ENCODE results near the gene TAGLN2. TPM values are rescaled to one million over a fixed set of nuclear protein-coding genes. Genes with fewer than 3 reads are reported as not detected.

Gene TAGLN2
- total and polyA plus RNA-seq, 2 experiments from 2014 or later = 3.8 to 18.5 TPM

DNA sequence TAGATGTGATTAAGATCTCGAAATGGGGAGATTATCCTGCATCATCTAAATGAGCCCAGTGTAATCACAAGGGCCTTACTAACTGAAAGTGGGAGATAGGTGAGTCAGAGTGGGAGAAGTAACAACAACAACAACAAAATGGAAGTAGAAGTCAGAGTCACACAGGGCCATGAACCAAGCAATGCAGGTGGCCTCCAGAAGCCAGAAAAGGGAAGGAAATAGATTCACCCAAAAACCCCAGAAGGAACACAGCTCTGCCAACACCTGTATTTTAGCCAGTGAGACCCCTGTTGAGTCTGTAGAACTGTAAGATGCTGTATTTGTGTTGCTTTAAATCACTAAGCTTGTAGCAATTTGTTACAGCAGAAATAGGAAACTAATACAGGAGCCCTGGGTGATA is 4.1 kb downstream of the TAGLN2 start:
- Histone ChIP-seq H3K27ac (no peak overlapping the region), H3K27me3 (peaks cover 5% of the 10 kb centered on the region), H3K36me3 (no peaks in the 10 kb centered on the region), H3K4me1 (ENCODE audit: low read depth) (peaks cover 9% of the 10 kb centered on the region), H3K9me3 (ENCODE audit: low read depth) (no peaks in the 10 kb centered on the region), H3K4me3 (no peak overlapping the region)
- DNase-seq (ENCODE audit: low read depth in 1 of 2, low spot score in 1 of 2) = no peak
- TF ChIP-seq, protein P1, sequence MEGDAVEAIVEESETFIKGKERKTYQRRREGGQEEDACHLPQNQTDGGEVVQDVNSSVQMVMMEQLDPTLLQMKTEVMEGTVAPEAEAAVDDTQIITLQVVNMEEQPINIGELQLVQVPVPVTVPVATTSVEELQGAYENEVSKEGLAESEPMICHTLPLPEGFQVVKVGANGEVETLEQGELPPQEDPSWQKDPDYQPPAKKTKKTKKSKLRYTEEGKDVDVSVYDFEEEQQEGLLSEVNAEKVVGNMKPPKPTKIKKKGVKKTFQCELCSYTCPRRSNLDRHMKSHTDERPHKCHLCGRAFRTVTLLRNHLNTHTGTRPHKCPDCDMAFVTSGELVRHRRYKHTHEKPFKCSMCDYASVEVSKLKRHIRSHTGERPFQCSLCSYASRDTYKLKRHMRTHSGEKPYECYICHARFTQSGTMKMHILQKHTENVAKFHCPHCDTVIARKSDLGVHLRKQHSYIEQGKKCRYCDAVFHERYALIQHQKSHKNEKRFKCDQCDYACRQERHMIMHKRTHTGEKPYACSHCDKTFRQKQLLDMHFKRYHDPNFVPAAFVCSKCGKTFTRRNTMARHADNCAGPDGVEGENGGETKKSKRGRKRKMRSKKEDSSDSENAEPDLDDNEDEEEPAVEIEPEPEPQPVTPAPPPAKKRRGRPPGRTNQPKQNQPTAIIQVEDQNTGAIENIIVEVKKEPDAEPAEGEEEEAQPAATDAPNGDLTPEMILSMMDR (IDR thresholded peaks at IDR 0.05; ENCODE audit: low read depth, low read length) = no peak

DNA sequence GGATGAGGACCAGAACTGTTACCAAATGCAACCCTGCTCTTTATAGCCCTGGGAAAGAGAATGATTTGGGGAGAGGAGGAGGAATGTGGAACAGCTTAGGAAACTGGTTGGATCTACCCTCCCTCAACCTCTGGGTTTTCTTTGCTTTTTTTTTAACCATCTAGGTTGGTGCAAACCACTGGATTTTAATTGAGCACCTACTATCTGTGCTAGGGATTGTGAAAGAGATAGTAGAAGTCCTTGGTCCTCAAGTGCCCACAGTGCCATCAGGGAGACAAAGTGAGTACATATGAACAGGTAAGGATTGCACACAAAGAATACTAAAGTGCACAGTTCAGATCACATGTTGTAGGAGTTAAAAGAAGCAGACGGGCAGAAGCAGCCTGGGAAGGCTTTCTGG is 4.7 kb downstream of the TAGLN2 start:
- H3K4me1 ChIP-seq (ENCODE audit: low read depth) = peaks cover 9% of the 10 kb centered on the region
- no peaks in the 10 kb centered on the region for H3K36me3 ChIP-seq
- no peaks in the 10 kb centered on the region for H3K9me3 ChIP-seq (ENCODE audit: low read depth)
- H3K4me3 ChIP-seq = no peak overlapping the region
- no peak overlapping the region for H3K27ac ChIP-seq
- no peak for DNase-seq (ENCODE audit: low read depth in 1 of 2, low spot score in 1 of 2)
- TF ChIP-seq, protein P1 (IDR thresholded peaks at IDR 0.05; ENCODE audit: low read depth, low read length) = no peak
- peaks cover 5% of the 10 kb centered on the region for H3K27me3 ChIP-seq

DNA sequence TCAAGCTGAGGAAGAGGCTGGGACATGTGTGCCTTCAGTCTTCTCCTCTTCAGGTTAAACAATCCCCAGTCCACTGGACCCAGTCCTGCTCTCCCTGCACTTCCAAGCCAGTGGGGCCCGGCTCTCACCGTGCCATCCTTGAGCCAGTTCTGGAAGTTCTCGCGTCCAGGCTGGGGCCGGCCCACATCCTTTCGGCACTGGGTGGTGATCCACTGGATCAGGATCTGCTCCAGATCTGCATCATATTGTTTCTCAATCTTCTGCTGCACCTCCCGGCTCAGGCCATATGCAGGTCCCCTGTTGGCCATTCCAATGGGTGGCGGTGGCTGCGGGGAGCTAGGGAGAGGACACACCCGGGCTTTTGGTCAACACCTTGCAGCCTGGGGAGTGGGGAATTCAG is 5.1 kb downstream of the TAGLN2 start:
- Histone ChIP-seq H3K9me3 (ENCODE audit: low read depth) (no peaks in the 10 kb centered on the region), H3K4me3 (no peak overlapping the region), H3K36me3 (no peaks in the 10 kb centered on the region), H3K4me1 (ENCODE audit: low read depth) (peaks cover 9% of the 10 kb centered on the region), H3K27me3 (peaks cover 5% of the 10 kb centered on the region), H3K27ac (no peak overlapping the region)
- no peak for DNase-seq (ENCODE audit: low read depth in 1 of 2, low spot score in 1 of 2)
- TF ChIP-seq, protein P1 (IDR thresholded peaks at IDR 0.05; ENCODE audit: low read depth, low read length) = no peak

DNA sequence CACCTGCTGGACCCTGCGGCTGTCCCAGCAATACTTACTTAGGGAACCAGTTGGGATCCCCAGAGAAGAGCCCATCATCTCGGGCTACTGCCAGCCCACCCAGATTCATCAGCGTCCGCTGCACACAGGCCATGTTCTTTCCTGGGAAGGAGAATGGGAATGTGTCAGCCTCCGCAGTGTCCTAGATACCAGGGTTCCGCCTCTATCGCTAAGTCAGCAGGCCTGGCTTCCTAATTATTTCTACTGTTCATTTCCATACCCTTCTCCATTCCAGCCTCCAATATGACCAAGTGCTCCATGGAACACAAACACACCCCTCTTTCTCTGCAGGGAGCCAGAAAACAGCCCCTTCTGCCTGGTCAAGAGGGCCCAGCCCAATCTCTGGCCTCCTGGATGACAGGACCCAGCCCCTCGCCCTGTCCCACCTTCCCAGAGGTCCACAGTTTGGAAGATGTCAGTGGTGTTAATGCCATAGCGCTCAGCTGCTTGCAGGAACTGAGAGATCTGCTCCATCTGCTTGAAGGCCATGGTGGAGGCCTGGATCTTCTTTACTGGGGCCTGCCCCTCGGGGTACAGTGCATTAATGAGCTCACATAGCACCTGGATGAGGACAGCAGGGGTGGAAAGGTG is 6.0 kb downstream of the TAGLN2 start:
- Histone ChIP-seq H3K4me1 (ENCODE audit: low read depth) (peaks cover 4% of the 10 kb centered on the region), H3K36me3 (no peaks in the 10 kb centered on the region)
- DNase-seq (ENCODE audit: low read depth in 1 of 2, low spot score in 1 of 2) = no peak

DNA sequence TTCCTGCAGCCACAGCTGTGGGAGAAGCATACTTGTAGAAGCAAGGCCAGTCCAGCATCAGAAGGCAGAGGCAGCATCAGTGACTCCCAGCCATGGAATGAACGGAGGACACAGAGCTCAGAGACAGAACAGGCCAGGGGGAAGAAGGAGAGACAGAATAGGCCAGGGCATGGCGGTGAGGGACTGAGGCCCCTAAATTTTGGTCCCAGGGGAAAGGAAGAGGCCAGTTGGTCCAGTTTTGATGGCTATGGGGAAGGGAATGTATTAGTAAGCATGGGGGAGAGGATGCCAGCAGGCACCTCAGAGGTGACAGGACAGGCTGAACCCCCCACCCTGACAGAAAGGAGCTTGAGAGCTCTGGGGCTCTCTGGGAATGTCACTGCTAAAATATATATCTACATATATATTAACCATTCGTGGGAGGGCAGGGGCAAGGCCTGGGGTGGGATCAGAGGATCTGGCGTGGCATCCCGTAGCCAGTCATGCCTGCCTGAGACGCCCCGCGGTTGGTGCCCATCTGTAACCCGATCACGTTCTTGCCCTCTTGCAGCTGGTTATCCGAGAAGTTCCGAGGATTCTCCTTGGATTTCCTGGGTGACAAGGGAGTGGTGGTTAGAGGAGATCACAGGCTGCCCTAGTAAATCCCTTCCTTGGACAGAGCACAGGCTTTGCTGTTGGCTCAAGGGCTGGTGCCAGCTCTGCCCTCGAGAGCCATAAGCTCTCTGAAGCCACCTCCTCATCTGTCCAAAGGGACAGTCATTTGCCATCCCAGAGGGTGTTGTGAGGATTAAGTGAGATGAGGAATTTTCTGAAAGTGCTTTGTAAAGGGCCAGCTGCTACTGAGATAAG is 6.7 kb downstream of the TAGLN2 start:
- TF ChIP-seq, protein P1 (IDR thresholded peaks at IDR 0.05; ENCODE audit: low read depth, low read length) = no peak
- no peak overlapping the region for H3K4me3 ChIP-seq
- H3K9me3 ChIP-seq (ENCODE audit: low read depth) = no peaks in the 10 kb centered on the region
- no peaks in the 10 kb centered on the region for H3K36me3 ChIP-seq
- no peak overlapping the region for H3K27ac ChIP-seq
- peaks cover 4% of the 10 kb centered on the region for H3K4me1 ChIP-seq (ENCODE audit: low read depth)
- no peaks in the 10 kb centered on the region for H3K27me3 ChIP-seq
- DNase-seq (ENCODE audit: low read depth in 1 of 2, low spot score in 1 of 2) = no peak

More for the DNA sequence above, 6.0 kb downstream of the TAGLN2 start:
- TF ChIP-seq, protein P1 (IDR thresholded peaks at IDR 0.05; ENCODE audit: low read depth, low read length) = no peak
- no peak overlapping the region for H3K27ac ChIP-seq
- H3K27me3 ChIP-seq = peaks cover 1% of the 10 kb centered on the region
- H3K9me3 ChIP-seq (ENCODE audit: low read depth) = no peaks in the 10 kb centered on the region
- no peak overlapping the region for H3K4me3 ChIP-seq

Data from cardiac muscle cell (in vitro differentiated cells and primary cell).